Measurements from ENCODE around the gene DLL4.
"Not testable (repeated sequence)": the region's sequence is repeated elsewhere in the genome, so short reads cannot be mapped to it uniquely, and the experiment has no call there.

Gene DLL4

GRCh38 chr15:40961740-40962139 lies 32.6 kb downstream of the DLL4 start:
- DNase-seq, result not testable (repeated sequence)

GRCh38 chr15:40962317-40962716 lies 33.2 kb downstream of the DLL4 start:
- not testable (repeated sequence) for DNase-seq

GRCh38 chr15:40963201-40963600 lies 34.1 kb downstream of the DLL4 start:
- DNase-seq, result no peak

DNA sequence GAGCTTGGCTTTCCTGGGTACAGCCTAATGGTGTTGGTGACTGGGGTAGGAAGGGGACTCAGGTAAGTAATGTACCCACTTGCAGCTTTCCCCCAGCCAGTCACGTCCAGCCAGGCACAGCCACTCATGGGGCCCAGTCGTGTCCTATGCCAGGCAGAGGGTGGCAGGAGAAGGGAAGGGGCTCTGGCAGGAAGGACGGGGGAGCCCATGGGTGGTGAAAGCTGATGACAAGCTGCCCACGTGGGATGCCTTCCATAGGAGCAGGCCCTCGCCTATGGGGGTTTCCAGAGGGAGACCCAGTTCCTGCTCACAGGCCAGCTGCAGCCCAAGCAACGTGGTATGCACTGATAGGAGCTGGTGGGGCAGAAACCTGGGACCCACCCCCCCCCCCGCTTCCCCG lies 34.9 kb downstream of the DLL4 start:
- DNase-seq, result no peak

GRCh38 chr15:40964634-40965033 lies 35.5 kb downstream of the DLL4 start:
- DNase-seq, result no peak

- no peak for DNase-seq
These were observed 39.3 kb downstream of the DLL4 start for GRCh38 chr15:40968290-40969085.

DNA sequence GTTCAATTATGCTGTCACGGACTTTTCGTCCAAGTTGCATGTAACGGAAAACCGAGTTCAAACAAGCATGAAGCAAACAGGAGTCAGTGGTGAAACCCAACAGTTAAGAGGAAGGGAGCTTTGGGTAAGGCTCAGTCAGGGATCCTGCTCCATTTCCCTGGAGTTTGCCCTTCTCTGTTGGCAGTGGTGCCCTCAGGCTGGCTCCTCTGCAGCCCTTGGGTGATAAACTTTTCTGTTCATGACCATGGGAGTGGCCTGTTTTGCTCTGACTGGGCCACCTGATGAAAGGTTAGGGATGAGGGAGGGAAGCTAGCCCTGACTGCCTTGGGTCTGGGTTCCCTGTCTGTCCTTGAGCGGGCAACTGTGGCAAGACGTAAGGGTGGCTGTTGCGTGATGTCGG lies 40.2 kb downstream of the DLL4 start:
- DNase-seq, result no peak

- no peak for DNase-seq
These were observed 45.7 kb downstream of the DLL4 start for GRCh38 chr15:40974879-40975278.

DNA sequence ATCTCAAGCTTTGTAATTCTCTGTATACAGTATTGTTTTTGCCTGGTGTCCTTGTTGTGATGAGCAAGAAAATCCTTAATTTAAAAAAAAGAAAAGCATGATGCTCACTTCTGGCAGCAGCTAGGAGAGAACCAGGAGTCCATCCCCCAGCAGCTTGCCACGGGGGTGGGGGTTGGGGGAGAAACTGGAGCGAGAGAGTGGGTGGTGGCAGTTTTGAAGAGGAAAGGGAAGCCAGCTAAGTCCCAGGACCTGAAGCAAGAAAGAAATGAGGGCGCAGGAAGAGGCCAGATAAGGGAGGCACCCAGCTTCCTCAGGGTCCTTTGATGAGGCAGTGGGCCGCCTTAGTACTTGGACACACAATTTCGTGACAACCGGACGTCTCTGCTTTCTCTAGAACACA lies 47.7 kb downstream of the DLL4 start:
- DNase-seq, result no peak

GRCh38 chr15:40978141-40978540 lies 49.0 kb downstream of the DLL4 start:
- no peak for DNase-seq

- no peak for DNase-seq
These were observed 49.4 kb downstream of the DLL4 start for GRCh38 chr15:40978562-40978961.

- no peak for DNase-seq
These were observed 52.0 kb downstream of the DLL4 start for GRCh38 chr15:40981186-40981585.

DNA sequence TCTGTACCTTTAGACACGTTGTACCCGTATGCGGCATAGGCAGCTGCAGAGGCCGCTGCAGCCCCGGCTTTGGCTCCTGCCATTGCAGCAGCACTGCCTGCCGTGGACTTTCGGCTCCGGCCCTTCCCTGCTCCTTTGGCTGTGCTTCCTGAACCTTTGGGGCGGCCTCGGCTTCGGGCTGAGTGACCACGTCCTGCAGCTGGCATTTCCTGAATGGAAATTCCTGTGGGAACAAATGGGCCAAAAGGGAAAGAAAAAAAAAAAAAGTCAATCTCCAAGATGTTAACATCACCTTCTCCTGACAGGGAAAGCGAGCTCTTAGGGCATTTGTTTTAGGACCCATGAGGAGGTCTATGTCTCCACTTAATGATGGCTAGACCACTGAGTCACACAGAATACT lies 53.7 kb downstream of the DLL4 start:
- no peak for DNase-seq

DNA sequence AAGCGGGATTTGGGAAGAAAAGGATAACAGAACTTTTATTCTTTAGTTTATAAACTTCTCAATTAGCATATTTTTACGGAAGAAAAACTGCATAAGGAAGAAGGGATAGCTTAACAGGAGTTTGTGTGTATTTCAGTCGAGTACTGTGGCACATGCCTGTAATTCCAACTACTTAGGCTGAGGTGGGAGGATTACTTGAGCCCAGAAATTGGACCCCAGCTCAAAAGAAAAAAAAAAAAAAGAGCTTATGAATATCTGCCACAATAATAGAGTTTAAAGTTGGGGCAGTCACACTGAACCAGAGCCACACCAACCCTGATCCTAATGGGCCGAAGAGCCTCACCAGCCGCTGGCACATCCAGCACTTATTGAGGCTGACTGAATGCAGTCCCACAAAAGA lies 55.3 kb downstream of the DLL4 start:
- DNase-seq, result no peak

- DNase-seq, result no peak
These were observed 55.8 kb downstream of the DLL4 start for GRCh38 chr15:40984964-40985363.

- no peak for DNase-seq
These were observed 56.6 kb downstream of the DLL4 start for GRCh38 chr15:40985541-40986330.

DNA sequence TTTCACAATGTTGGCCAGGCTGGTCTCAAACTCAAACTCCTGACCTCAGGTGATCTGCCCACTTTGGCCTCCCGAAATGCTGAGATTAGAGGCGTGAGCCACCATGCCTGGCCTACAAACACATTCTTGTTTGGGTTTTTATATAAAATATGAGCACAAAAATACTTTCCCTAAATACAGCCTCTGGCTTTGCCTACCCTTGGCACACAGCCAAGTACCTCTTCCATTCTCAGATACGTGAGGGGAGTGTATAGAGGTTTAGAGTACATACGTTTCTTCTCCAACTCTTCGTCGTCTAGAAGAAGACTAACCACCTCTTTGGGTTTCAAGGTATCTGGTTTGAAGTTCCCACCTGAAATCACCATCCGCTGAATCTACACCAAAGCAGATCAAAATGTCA lies 57.7 kb downstream of the DLL4 start:
- DNase-seq, result no peak

- no peak for DNase-seq
These were observed 59.0 kb downstream of the DLL4 start for GRCh38 chr15:40988156-40988555.
